NCI-H524 (cell line): Measurements from ENCODE around the gene EXOSC2.
A peak's percentile ranks its signal among the peaks of the same experiment; 100 is the strongest.
"Not testable (repeated sequence)": the region's sequence is repeated elsewhere in the genome, so short reads cannot be mapped to it uniquely, and the experiment has no call there.

Source experiments
- DNase-seq, 2 experiments: peaks; one replicate each; lab custom pipeline; 2025; lab: John Stamatoyannopoulos, UW

EXOSC2 gene

DNA sequence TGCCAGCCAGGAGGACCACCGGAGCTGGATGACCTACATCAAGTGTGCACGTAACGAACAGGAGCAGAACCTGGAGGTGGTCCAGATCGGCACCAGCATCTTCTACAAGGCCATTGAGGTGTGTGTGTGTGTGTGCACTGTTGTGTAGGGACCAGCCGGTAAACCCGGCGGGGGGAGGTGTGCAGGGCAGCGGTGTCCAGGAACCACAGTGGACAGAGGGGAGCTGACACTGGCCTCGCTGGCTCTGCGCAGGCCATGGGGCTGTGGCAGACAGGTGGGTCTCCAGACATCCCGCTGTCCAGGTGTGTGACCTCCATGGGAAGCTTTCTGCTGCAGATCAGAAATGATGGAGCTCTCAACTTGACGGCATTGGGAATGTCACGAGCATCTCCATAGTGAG, 25.4 kb upstream of the EXOSC2 start:
- no peak for DNase-seq

DNA sequence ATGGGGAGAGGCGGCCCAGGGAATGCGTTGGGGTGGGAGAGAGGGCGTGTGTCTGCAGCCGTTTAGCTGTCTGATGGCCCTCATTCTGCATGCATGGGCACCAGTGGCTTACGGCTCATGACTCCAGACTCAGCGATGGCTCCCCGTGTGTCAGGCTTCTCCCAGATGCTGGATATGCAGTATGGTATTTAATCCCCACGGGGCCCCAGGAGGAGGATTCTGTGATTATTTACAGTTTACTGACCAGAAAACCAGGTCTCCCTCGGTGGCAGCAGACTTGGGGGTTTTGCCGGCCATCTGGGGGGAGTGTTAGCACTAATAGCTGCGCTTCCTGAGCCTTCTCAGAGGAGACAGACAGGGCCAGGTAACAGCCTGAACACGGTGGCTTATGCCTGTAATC, 24.9 kb upstream of the EXOSC2 start:
- DNase-seq: no peak

DNA sequence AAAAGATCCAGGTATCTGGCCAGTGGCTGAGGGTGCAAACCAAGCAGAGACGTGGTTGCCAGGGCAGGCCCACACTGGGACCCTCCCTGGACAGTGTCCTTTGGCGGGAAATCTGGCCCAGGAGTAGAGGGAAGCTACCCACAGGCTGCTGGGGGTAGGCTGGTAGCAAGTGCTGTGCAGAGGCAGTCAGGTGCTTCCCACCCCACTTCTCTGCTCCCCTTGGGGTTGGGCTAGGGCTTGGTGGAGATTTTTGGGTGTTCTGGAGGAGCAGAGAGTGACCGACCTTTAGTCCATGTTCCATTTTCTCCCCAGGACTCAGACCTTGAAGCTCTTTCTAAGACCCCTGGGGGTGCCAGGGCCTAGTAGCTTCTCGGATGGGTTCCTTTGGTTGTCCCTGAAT, 23.6 kb upstream of the EXOSC2 start:
- DNase-seq: no peak

DNA sequence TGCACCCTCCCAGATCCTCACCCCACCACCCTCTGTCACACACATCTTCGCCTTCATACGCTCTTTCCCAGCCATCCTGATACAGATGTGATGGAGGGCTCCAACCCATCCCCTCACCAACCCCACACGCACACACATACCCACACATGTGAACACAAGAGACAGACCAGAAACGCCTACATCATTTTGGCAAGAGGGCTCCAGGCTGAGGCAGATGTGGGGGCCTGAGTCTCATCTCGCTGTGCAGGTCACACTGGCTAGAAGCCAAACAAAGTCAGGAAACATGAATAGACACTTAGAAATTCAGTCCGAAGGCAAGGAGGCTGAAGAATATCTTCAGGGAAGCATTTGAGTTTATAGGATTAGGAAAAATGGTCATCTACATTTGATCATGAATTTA, 22.9 kb upstream of the EXOSC2 start:
- no peak for DNase-seq

DNA sequence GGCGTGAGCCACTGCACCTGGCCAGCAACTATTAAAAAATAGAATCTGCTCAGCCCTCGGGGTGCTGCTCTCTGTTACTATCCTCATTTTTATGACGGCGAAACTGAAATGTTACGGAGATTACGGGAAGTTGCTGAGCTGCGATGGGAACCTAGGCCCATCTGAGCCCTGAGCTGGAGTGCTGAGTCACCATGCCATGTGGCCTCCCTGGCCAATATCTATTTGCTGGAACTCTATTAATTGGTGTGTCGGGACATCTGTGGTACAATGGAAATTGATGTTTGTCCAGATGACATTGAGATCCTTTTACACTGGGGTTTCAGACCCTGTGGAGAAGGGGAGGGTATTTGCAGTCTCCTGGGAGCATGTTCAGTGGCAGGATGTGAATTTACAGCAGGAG, 21.1 kb upstream of the EXOSC2 start:
- peak in 1 of 2 experiments; percentile 76 for DNase-seq

DNA sequence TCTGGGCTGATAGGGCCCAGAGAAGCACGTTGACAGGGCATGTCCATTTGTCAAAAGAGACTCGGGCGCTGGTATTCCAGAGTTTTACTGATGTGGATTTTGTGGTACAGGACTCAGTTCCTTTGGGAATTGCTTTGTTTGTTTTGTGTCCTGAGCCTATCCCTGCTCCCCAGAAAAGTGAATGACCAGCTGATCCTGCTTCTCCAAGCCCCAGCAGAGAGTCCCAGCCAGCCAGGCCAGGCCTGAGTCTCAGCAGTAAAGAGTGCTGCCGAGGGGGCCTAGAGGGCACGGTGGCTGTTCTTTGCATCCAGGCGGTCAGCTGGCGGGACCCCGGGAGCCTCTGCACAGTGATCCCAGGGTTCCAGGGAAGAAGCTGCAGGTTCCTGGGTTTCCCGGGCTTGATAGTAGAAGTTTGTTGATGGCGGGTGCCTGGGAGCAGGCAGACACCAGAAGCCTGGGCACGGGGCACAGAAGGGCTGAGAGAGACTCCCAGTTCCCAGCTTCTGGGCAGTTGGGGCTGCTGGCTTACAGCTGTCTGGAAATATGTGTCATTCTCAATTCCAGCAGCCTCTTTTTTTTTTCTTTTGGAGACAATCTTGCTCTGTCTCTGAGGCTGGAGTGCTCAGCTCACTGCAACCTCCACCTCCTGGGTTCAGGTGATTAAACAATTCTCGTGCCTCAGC, 20.5 kb upstream of the EXOSC2 start:
- DNase-seq: no peak

DNA sequence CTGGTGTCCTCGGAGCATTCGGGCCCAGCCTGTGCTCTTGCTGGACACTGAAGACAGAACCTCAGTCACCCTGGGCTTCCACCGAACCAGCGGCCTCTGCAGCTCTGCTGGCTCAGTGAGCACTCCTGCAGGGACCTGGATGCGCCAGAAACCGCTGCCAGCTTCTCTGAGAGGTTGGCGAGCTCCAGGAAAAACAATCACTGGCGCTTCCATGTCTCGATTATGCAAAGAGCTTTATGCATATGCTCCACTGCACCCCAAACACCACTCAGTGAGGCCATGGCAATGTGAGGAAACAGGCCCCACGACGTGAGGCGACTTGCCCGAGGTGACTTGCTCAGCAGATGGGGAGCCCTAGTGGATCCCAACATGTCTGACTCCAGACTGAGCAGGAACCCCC, 18.2 kb upstream of the EXOSC2 start:
- no peak for DNase-seq

DNA sequence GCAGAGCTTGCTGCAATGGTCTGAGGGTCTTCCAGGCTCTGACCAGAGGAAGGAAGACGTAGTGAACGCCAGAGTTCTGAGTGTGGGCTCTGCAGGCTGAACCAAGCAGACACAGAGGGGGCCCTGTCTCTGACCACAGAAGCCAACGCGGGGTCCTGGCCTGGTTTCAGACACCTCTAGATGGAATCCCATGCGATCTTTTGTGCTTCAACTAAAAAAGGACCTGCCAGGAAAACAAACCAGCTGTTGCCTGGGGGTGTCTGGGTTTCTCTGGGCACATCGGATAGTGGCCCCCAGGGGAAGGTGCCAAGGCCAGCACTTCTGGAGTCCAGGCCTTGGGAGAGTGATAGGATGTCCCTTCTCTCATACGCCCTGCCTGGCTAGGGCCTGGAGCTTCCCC, 16.3 kb upstream of the EXOSC2 start:
- DNase-seq: no peak

DNA sequence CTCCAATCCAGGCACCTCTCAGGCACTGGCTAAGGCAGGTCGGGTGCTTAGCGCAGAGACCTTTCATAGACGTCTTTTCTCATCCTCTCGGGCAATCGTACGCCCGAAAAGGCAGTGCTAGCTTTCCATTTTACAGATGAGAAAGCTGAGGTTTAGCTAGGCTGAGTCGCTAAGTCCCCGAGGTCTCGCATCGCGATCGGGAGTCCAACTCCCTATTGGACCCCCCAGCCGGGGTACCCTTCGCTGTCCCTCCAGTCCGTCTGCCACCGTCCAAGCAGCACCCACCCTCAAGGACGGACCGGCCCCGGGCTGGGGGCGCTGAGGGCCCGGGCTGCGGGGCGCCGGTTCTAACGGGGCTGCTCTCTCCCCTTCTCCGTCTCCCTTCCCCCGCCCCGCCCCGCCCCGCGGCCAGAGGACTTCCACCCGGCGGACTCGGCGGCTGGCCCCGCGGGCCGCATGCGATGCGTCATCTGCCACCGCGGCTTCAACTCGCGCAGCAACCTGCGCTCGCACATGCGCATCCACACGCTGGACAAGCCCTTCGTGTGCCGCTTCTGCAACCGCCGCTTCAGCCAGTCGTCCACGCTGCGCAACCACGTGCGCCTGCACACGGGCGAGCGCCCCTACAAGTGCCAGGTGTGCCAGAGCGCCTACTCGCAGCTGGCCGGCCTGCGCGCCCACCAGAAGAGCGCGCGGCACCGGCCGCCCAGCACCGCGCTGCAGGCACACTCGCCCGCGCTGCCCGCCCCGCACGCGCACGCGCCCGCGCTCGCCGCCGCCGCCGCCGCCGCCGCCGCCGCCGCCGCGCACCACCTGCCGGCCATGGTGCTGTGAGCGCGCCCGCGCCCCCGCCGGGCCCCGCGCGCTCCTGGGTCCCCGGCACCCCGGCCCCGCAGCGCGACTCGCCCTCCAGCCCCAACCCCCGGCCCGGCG, 12.5 kb upstream of the EXOSC2 start:
- DNase-seq: peak; percentile 79 to 94

DNA sequence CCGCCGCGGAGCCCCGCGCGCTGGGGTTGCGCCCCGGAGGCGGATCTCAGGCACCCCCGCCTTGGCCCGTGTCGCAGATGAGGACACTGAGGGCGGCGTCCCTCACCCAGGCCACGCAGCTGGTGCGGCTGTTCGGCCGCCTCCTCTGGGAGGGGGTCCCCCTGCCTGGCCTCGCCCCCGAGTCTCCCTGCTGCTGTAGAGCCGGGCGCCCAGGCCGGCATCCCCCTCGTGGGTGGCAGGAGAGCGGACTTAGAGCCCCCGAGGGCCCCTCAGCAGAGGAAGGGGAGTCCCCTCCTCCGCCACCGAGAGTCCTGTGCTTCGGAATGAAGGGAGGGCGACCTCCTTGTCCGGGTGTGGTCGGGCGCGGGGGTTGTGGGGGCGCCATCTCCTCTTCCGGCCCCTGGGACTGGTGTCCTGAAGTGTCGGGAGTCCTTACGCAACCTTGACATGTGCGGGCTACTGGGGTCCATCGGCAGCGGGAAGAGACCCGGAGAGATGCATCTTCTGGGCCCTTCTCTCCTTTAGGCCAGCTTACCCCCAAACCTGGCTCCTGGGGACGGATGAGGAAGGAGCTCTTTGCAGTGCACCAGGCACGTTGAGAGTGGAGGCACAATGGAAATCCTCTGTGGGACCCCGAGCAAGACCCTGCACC, 11.7 kb upstream of the EXOSC2 start:
- peak in 1 of 2 experiments; percentile 69 for DNase-seq

DNA sequence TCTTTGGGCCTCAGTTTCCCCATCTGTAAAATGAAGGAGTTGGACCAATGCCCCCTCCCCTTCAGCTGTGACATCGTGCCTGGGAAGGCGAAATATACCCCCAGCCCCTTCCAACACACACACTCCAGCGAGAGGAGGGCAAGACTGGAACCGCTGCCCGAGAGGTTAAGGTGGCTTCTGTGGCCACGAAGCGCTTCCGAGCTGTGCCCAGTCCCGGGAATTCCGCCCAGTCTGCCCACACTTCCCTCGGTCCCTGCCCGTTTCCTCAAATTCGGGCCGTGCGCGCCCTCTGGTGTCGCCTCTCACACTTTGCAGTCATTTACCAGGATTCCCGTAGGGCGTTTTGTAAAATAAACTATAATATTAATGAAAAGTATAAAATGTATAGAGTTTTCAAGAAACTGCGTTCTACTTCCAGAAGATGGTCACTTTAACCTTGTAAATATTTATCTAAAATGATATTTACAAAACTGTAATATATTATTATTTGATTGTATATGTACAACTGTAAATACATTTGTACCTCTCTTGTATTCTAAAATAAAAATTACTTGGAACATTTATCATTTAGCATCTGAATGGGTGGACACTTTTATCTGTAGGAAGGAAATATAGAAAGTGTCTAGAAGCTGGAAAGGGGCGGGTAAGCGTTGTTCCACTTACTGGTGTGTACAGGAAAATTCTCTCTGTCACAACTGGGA, 11.0 kb upstream of the EXOSC2 start:
- DNase-seq: peak; percentile 68 to 86

DNA sequence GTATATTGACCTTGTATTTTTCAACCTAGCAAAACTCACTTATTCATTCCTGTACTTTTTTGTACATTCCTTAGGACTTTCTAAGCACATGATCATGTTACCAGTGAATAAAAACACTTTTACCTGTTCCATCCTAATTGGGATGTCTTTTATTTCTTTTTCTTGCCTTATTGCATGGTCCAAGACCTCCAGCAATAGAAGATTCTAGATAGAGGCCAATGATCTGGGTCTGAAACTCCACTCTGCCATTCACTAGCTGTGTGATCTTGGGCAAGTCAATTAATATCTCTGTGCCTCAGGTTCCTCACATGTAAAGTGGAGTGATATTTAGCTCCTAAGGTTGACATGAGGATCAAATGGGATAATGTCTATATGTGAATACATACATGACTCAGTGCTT, 8.5 kb upstream of the EXOSC2 start:
- DNase-seq: no peak

DNA sequence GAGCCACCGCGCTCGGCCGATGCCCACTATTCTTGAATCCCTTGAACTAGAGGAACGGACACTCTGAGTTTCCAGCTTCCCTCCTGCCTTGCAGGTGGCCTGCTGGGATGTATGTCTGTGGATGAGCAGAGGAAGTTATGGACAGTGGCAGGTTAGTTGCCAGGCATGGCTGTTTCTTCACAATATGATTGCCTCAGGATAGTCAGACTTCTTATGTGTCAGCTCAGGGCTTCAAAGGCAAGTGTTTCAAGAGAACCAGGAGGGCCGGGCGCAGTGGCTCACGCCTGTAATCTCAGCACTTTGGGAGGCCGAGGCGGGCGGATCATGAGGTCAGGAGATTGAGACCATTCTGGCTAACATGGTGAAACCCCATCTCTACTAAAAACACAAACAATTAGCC, 7.6 kb upstream of the EXOSC2 start:
- not testable (repeated sequence) for DNase-seq

DNA sequence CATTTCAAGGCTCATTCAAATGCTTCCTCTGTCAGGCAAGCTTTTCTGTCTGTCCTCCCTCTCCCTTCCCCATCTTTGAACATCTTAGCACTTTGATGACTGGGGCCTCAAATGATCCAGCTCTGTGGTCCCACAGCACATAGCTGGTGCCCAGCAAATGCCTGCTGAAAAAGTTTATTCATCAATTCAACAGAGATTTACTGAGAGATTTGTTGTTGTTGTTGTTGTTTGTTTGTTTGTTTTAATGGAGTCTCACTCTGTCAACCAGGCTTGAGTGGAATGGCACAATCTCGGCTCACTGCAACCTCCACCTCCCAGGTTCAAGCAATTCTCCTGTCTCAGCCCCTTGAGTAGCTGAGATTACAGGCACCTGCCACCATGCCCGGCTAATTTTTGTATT, 6.0 kb upstream of the EXOSC2 start:
- no peak for DNase-seq

DNA sequence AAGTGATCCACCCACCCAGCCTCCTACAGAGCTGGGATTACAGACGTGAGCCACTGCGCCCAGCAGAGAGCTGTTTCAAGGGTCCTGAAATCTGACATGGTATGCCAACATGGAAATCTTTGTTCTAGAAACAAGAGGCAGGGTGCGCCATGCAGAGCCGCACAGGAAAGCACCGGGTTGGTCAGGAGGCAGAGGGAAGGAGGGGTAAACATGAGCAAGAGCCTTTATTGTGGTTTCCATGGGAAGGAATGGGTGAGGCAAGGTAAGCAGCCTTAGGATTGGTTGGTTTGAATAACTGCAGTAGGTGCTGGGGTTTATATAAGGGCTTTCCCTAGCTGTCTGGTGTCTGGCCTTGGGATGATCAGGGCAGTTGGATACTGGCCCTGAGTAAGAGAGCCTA, 5.5 kb upstream of the EXOSC2 start:
- no peak for DNase-seq

DNA sequence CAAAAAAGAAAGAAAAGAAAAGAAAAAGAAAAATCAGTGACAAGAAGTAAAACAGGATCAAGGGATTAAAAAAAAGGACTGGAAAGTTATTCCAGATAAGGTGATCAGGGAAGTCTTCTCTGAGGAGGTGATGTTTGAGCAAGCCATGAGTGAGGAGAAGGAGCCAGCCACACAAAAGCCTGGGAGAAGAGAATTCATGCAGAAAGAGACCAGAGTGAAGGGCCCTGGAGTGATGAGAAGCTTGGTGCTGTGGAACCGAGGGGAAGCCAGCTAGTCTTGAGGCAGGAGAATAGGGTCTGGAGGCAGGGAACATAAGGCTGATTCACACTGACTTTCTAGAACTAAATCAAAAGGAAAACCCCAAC, 4.0 kb upstream of the EXOSC2 start:
- no peak for DNase-seq

DNA sequence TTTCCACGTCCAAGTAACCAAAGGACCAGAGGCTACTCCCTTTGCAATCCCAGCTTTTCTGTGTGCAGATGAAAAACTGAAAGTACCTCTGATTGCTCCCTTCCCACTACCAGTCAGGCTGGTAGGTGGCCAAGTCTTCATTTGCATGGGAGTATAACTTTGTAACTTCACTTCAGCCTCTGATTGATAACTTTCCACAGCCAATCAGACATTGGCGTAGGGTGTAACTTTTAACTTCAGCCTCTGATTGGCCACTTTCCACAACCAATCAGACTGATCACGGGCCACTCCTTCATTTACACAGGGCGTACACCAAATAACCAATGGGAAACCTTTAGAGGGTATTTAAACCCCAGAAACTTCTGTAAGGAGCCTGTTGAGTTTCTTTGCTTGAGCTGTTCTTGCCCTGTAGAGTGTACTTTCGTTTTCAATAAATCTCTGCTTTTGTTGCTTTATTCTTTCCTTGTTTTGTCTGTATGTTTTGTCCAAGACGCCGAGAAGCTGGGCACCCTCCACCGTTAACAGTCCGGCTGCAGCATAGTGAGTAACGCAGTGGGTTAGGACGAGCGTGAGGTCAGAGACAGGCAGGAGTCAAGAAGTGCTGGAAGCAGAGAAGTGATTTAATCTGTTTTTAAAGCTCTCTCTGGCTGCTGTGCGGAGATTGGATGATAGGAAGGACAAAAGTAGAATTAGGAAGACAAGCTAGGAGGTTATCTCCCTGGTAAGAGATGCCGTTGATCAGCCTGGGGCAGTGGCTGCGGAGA, 3.5 kb upstream of the EXOSC2 start:
- peak; percentile 90 to 93 for DNase-seq

DNA sequence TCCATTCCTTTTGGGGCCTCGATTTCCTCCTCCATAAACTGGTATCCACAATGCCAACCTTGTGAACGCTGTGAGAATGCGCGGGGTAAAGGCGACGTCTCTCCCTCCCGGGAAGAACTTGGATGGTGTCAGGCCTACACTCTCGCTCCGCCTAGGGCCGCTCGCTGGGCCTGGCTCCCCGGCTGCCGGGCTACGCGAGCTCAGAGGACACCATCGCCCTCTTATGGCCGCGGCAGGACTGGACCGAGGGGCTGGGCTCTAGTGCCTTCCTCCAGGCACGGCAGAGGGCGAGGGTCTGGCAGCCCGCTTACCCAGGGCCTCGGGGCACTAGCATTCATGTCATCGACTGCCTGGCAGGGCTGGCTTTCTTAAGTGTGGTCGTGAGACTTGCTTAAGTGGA, 1.3 kb upstream of the EXOSC2 start:
- no peak for DNase-seq

DNA sequence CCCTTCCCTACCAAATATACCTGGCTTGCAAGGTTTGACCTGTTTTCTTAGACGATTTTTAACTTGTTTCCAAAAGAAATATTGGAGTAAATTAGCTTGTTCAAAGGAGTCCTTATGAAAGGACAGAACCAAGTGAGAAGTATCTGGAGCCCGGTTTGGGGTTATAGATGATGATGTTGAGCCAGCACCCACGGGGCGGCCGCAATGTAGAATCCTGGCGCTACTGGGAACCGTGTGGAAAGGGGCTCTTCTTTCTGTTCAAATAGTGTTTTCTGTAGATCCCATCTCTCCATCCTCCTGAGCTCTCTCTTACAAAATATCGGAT, 517 bp upstream of the EXOSC2 start:
- DNase-seq: no peak

DNA sequence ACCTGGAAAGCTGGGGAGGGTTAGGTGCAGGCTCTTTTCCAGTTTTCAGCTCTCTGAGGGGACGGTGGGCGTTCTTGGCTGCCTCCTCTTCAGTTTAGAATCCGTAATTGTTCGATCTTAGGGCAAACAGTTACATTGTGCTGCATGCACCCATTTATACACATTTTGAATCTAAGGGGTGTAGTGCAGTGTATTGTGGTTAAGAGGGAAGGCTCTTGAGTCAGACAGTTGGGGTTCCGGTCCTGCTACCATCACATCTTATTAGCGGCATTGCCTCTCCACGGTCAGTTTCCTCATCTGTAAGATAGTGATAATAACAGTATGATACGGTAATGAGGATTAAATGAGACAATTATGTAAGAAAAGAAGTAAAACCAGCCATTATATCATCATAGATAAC, 625 bp downstream of the EXOSC2 start:
- DNase-seq: no peak

DNA sequence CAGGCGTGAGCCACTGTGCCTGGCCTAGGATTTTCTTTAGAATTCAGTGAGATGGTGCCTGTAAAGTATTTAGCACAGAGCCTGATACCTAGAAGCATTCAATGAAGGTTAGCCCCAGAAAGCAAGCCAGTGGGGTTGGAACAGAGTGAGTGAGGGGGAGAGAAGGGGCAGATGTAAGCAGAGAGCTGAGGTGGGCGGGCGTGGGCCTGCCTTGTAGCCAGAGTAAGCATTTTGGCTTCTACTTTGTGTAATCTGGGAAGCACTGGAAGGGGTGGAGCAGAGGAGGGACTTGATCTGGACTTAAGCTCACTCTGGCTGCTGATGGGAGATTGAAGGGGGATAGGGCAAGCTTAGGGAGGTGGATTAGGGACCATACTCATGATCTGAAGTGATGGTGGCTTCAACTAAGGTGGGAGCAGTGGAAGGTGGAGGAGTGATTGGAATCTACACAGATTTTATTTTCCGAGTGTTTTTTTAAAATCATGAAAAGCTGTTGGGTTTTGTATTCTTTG, 2.6 kb downstream of the EXOSC2 start:
- no peak for DNase-seq

DNA sequence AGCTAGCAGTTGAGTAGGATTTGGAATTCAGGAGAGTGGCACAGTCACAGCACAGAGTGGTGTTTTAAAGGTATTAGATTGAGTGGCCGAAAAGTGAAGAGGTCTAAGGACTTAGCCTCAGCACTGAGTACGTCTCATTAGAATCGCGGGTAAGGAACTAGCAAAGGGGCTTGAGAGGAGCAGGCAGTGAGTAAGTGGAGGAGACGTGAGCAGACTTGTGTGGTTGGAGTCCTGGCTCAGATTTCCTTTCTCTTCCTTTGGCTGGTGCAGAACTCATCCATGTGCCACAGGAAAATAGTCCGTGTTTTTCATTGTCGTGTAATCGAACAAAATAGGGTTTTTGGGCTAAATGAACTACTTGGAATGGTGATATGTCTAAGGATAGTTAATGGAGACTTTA, 3.4 kb downstream of the EXOSC2 start:
- DNase-seq: no peak
